Fibroblast of lung (primary cell): ENCODE data around the gene CYP24A1. TPM values are rescaled to one million over a fixed set of nuclear protein-coding genes. Genes with fewer than 3 reads are reported as not detected.

Experiments used
- DNase-seq, 2 donors: peaks; one replicate each; pipeline versions ENCODE4 v3.0.0 to v3.0.0-alpha.2; 2010; ENCODE audit warnings: low read depth in 2 of 2
- H2AFZ ChIP-seq: 2 replicates; pipeline ENCODE4 v1.5.1; 2012; ENCODE audit warnings: low read length, control low read depth, inconsistent platforms
- H3K27ac ChIP-seq: 2 replicates; pipeline ENCODE4 v1.5.1; 2011; ENCODE audit warnings: low read length, control low read depth; ENCODE audit not compliant: insufficient read depth
- H3K27me3 ChIP-seq: 2 replicates; pipeline ENCODE4 v1.5.1; 2011; ENCODE audit warnings: mild to moderate bottlenecking, low read length; ENCODE audit not compliant: control insufficient read depth, insufficient read depth
- H3K36me3 ChIP-seq: 2 replicates; pipeline ENCODE4 v1.5.1; 2011; ENCODE audit warnings: low read length; ENCODE audit not compliant: control insufficient read depth, insufficient read depth
- H3K4me1 ChIP-seq: 2 replicates; pipeline ENCODE4 v1.5.1; 2011; ENCODE audit warnings: low read length; ENCODE audit not compliant: control insufficient read depth, insufficient read depth; ENCODE audit errors: extremely low read depth
- H3K4me2 ChIP-seq: 2 replicates; pipeline ENCODE4 v1.5.1; 2011; ENCODE audit warnings: low read length, control low read depth; ENCODE audit not compliant: insufficient read depth; ENCODE audit errors: extremely low read depth
- H3K4me3 ChIP-seq, 4 experiments: fragments of 200-600 bp in 1 of 4; sonication (generic) in 1 of 4; replicated peaks in 1 of 4; 2 replicates each; pipeline ENCODE4 v1.5.1; 2011 to 2016; ENCODE audit warnings: low read length in 4 of 4, low read depth in 3 of 4, mild to moderate bottlenecking in 3 of 4, control low read depth in 2 of 4, inconsistent platforms in 1 of 4, mixed read lengths in 1 of 4; ENCODE audit not compliant: insufficient read depth in 1 of 4; ENCODE audit errors: control extremely low read depth in 1 of 4
- H3K79me2 ChIP-seq: 2 replicates; pipeline ENCODE4 v1.5.1; 2012; ENCODE audit warnings: mild to moderate bottlenecking, low read length, inconsistent platforms; ENCODE audit not compliant: control insufficient read depth, insufficient read depth
- H3K9ac ChIP-seq: 2 replicates; pipeline ENCODE4 v1.5.1; 2011; ENCODE audit warnings: mild to moderate bottlenecking, low read length, control low read depth; ENCODE audit not compliant: insufficient read depth
- H3K9me3 ChIP-seq: 2 replicates; pipeline ENCODE4 v1.5.1; 2012; ENCODE audit warnings: low read depth, low read length; ENCODE audit not compliant: control insufficient read depth, insufficient read depth
- H4K20me1 ChIP-seq: 2 replicates; pipeline ENCODE4 v1.5.1; 2011; ENCODE audit warnings: low read length; ENCODE audit not compliant: control insufficient read depth, insufficient read depth; ENCODE audit errors: extremely low read depth
- CTCF ChIP-seq, 2 donors: IDR thresholded peaks in 1 of 2; conservative IDR thresholded peaks in 1 of 2; 1 replicate in 1 of 2; 2 replicates in 1 of 2; pipeline ENCODE4 v1.5.1; 2011 to 2012; ENCODE audit warnings: low read length in 2 of 2, control low read depth in 1 of 2, inconsistent platforms in 1 of 2, low read depth in 1 of 2, mild to moderate bottlenecking in 1 of 2
- EZH2 ChIP-seq: IDR thresholded peaks from 2 replicates; pipeline ENCODE4 v1.5.1; 2012; ENCODE audit warnings: low read length, control low read depth, mild to moderate bottlenecking; ENCODE audit errors: missing control alignments
- polyA plus RNA-seq, 2 donors: library from polyadenylated mRNA; depleted of rRNA in 1 of 2; stranded (reverse) in 1 of 2; unstranded in 1 of 2; fragments of >200 nt; gene quantifications; 2 replicates each; pipeline ENCODE4 v1.2.1, GENCODE V29; 2011 to 2012; ENCODE audit warnings: missing spikeins in 1 of 2
- total RNA-seq: library from RNA; depleted of rRNA; stranded (reverse); fragments of >200 nt; gene quantifications from 2 replicates; pipeline ENCODE4 v1.2.1, GENCODE V29; 2014

Gene CYP24A1
- total and polyA plus RNA-seq, 2 donors (not counting 1 experiment from before 2014, with no cell fraction given) = not detected

- no peaks in the 10 kb centered on the region for H4K20me1 ChIP-seq
- no peak overlapping the region for H3K4me2 ChIP-seq
- H3K4me3 ChIP-seq = no peak overlapping the region
- H3K9ac ChIP-seq = no peak overlapping the region
- no peaks in the 10 kb centered on the region for H3K4me1 ChIP-seq
- DNase-seq = no peak
- TF ChIP-seq CTCF (conservative IDR thresholded peaks at IDR 0.05 in 1 of 2, IDR thresholded peaks at IDR 0.05 in 1 of 2; ENCODE audit: low read depth in 1 of 2, low read length in 2 of 2) (no peak), EZH2 (no peak)
- no peaks in the 10 kb centered on the region for H3K36me3 ChIP-seq
- H3K27ac ChIP-seq = no peak overlapping the region
- no peaks in the 10 kb centered on the region for H3K79me2 ChIP-seq
- no peak overlapping the region for H2AFZ ChIP-seq
- H3K27me3 ChIP-seq = no peaks in the 10 kb centered on the region
- no peaks in the 10 kb centered on the region for H3K9me3 ChIP-seq
These were observed 63.7 kb downstream of the CYP24A1 start for GRCh38 chr20:54110041-54110440.

GRCh38 chr20:54108817-54109216 lies 65.0 kb downstream of the CYP24A1 start:
- no peaks in the 10 kb centered on the region for H3K79me2 ChIP-seq
- TF ChIP-seq EZH2 (no peak), CTCF (conservative IDR thresholded peaks at IDR 0.05 in 1 of 2, IDR thresholded peaks at IDR 0.05 in 1 of 2; ENCODE audit: low read depth in 1 of 2, low read length in 2 of 2) (no peak)
- no peaks in the 10 kb centered on the region for H3K4me1 ChIP-seq
- H4K20me1 ChIP-seq = no peaks in the 10 kb centered on the region
- DNase-seq = no peak
- no peaks in the 10 kb centered on the region for H3K9me3 ChIP-seq
- H3K27ac ChIP-seq = no peak overlapping the region
- no peak overlapping the region for H2AFZ ChIP-seq
- no peak overlapping the region for H3K4me3 ChIP-seq
- no peaks in the 10 kb centered on the region for H3K27me3 ChIP-seq
- H3K36me3 ChIP-seq = no peaks in the 10 kb centered on the region
- H3K9ac ChIP-seq = no peak overlapping the region
- H3K4me2 ChIP-seq = no peak overlapping the region

GRCh38 chr20:54108326-54108642 lies 65.5 kb downstream of the CYP24A1 start:
- Histone ChIP-seq H3K4me2 (no peak overlapping the region), H3K27me3 (no peaks in the 10 kb centered on the region), H4K20me1 (no peaks in the 10 kb centered on the region), H3K27ac (no peak overlapping the region), H3K79me2 (no peaks in the 10 kb centered on the region), H3K9ac (no peak overlapping the region), H2AFZ (no peak overlapping the region), H3K4me1 (no peaks in the 10 kb centered on the region), H3K36me3 (no peaks in the 10 kb centered on the region), H3K4me3 (no peak overlapping the region), H3K9me3 (no peaks in the 10 kb centered on the region)
- TF ChIP-seq EZH2 = no peak
- no peak for TF ChIP-seq CTCF (conservative IDR thresholded peaks at IDR 0.05 in 1 of 2, IDR thresholded peaks at IDR 0.05 in 1 of 2; ENCODE audit: low read depth in 1 of 2, low read length in 2 of 2)
- DNase-seq = no peak
